Transverse colon (tissue), 4 donors: ENCODE results near the gene TNFSF15. TPM values are rescaled to one million over a fixed set of nuclear protein-coding genes. Genes with fewer than 3 reads are reported as not detected.

Experiments used
- DNase-seq: peaks from one replicate; pipeline ENCODE4 v3.0.0-alpha.2; 2019
- H3K27ac ChIP-seq, 4 donors: fragments of 200-600 bp; sonication (generic); 2 replicates each; pipeline ENCODE4 v1.5.1; 2016 to 2018; ENCODE audit warnings: inconsistent platforms in 4 of 4
- H3K27me3 ChIP-seq: fragments of 200-600 bp; sonication (generic); 2 replicates; pipeline ENCODE4 v1.5.1; 2017; ENCODE audit warnings: inconsistent platforms
- H3K36me3 ChIP-seq, 4 donors: fragments of 200-600 bp; sonication (generic); 2 replicates each; pipeline ENCODE4 v1.5.1; 2017 to 2019; ENCODE audit warnings: inconsistent platforms in 4 of 4
- H3K4me1 ChIP-seq, 4 donors: fragments of 200-600 bp; sonication (generic); 2 replicates each; pipeline ENCODE4 v1.5.1; 2017 to 2020; ENCODE audit warnings: inconsistent platforms in 4 of 4
- H3K4me3 ChIP-seq, 4 donors: fragments of 200-600 bp; sonication (generic); 1 replicate in 1 of 4; 2 replicates in 3 of 4; pipeline versions ENCODE4 v1.5.1 to v1.6.1; 2017 to 2019; ENCODE audit warnings: inconsistent platforms in 4 of 4
- H3K9me3 ChIP-seq, 2 donors: fragments of 200-600 bp; sonication (generic); 2 replicates each; pipeline ENCODE4 v1.5.1; 2017 to 2019; ENCODE audit warnings: inconsistent platforms in 2 of 2
- EP300 ChIP-seq: sonication (generic); formaldehyde crosslinking; IDR thresholded peaks from one replicate; pipeline ENCODE4 v1.6.1; 2017; ENCODE audit warnings: antibody characterized with exemption, low read depth
- POLR2A ChIP-seq: fragments of 450-650 bp; IDR thresholded peaks from one replicate; pipeline ENCODE4 v1.6.1; 2016; ENCODE audit warnings: antibody characterized with exemption, mild to moderate bottlenecking, moderate library complexity
- POLR2AphosphoS5 ChIP-seq, 3 donors: sonication (generic); formaldehyde crosslinking; IDR thresholded peaks; one replicate each; pipeline ENCODE4 v1.6.1; 2016; ENCODE audit warnings: antibody characterized with exemption in 3 of 3
- WGBS, 2 donors: methylation state at CpG; one replicate each; pipeline ENCODE4 v1.1.5; 2018; ENCODE audit warnings: low coverage in 1 of 2; 5-methylcytosine and 5-hydroxymethylcytosine counted together
- in situ Hi-C, 4 donors: fragments of 200-750 bp; cut with MboI; loops; one replicate each; pipeline versions ENCODE4 v1.15.0 to v1.15.1; 2017; ENCODE audit warnings: low sequenced_read_pairs in 3 of 4, low pct_ligation_motif_present in 1 of 4, low pct_unique_long_range_greater_than_20kb in 1 of 4
- intact Hi-C: fragments of 100-400 bp; cut with DNase I; formaldehyde crosslinking; loops from one replicate; pipeline ENCODE4 v1.15.1; 2023; ENCODE audit warnings: low total_unique reads
- total RNA-seq, 4 donors: library from RNA; depleted of rRNA; stranded (reverse); fragments of >200 nt; gene quantifications; one replicate each; pipeline ENCODE4 v1.1.0, GENCODE V29; 2016
- TF ChIP-seq, protein P1 (sequence below), 5 experiments: fragments of 200-600 bp in 3 of 5; fragments of 450-650 bp in 2 of 5; sonication (generic) in 3 of 5; IDR thresholded peaks; 1 replicate in 2 of 5; 2 replicates in 3 of 5; pipeline ENCODE4 v1.5.1; 2016 to 2017; ENCODE audit warnings: antibody characterized with exemption in 5 of 5, inconsistent platforms in 3 of 5, mild to moderate bottlenecking in 2 of 5, moderate library complexity in 1 of 5

The TNFSF15 gene
- total RNA-seq, 4 donors from 2014 or later = 0.37 to 2.0 (median 1.9) TPM

DNA sequence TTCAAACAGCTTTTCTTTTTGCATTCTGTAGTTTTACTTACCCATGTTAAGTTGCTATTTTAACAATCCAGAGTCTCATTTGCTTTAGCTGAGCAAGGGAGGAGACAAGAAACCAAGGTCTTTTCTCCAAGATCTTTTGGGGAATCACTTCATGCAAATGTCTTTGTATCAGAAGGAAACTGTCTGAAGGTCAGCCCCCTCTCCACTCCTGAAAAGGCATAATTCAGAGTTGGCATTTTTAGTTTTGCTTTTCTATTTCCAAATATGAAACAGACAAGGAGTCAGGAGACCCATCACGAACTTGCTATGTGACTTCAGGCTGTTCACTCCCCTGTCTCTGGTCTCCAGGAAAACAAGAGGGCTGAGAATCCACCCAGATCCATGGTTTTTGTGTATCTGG, 12.3 kb upstream of the TNFSF15 start:
- TF ChIP-seq EP300 = no peak
- no peak for TF ChIP-seq POLR2AphosphoS5 (IDR thresholded peaks at IDR 0.05)
- no peak for TF ChIP-seq POLR2A
- TF ChIP-seq, protein P1, sequence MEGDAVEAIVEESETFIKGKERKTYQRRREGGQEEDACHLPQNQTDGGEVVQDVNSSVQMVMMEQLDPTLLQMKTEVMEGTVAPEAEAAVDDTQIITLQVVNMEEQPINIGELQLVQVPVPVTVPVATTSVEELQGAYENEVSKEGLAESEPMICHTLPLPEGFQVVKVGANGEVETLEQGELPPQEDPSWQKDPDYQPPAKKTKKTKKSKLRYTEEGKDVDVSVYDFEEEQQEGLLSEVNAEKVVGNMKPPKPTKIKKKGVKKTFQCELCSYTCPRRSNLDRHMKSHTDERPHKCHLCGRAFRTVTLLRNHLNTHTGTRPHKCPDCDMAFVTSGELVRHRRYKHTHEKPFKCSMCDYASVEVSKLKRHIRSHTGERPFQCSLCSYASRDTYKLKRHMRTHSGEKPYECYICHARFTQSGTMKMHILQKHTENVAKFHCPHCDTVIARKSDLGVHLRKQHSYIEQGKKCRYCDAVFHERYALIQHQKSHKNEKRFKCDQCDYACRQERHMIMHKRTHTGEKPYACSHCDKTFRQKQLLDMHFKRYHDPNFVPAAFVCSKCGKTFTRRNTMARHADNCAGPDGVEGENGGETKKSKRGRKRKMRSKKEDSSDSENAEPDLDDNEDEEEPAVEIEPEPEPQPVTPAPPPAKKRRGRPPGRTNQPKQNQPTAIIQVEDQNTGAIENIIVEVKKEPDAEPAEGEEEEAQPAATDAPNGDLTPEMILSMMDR (IDR thresholded peaks at IDR 0.05) = no peak
- no peak for DNase-seq
- Histone ChIP-seq H3K27ac (no peak overlapping the region), H3K9me3 (no peaks in the 10 kb centered on the region), H3K4me3 (no peak overlapping the region), H3K36me3 (no peaks in the 10 kb centered on the region), H3K4me1 (no peaks in the 10 kb centered on the region), H3K27me3 (no peaks in the 10 kb centered on the region)
- WGBS, 2 donors = 63 to 95% methylated on average over 1 of the region's 1 CpG
- in situ Hi-C loops = no loop called here
- intact Hi-C loops = loop anchor here (10.0 kb wide), 1 partner anchor 57 kb away; no protein-coding TSS in a partner anchor

GRCh38 chr9:114813717-114814418, 8.0 kb upstream of the TNFSF15 start:
- WGBS, 2 donors = 87 to 92% methylated on average over 5 of the region's 5 CpGs
- no peak overlapping the region for H3K27ac ChIP-seq

GRCh38 chr9:114811966-114812636, 6.3 kb upstream of the TNFSF15 start:
- Histone ChIP-seq H3K27ac (no peak overlapping the region), H3K27me3 (no peaks in the 10 kb centered on the region), H3K9me3 (no peaks in the 10 kb centered on the region), H3K4me1 (peaks cover 0 to 4% (median under 1%) of the 10 kb centered on the region in 4 donors), H3K4me3 (no peak overlapping the region), H3K36me3 (no peaks in the 10 kb centered on the region)
- in situ Hi-C loops (no loop called here), intact Hi-C loops (loop anchor here (10.0 kb wide), 1 partner anchor 63 kb away; no protein-coding TSS in a partner anchor)
- no peak for DNase-seq
- TF ChIP-seq, protein P1 (IDR thresholded peaks at IDR 0.05) = no peak
- TF ChIP-seq EP300 = no peak
- no peak for TF ChIP-seq POLR2AphosphoS5 (IDR thresholded peaks at IDR 0.05)
- no peak for TF ChIP-seq POLR2A
- WGBS, 2 donors = 87 to 93% methylated on average over 5 of the region's 5 CpGs

More at GRCh38 chr9:114813717-114814418, 8.0 kb upstream of the TNFSF15 start:
- Histone ChIP-seq H3K4me3 (no peak overlapping the region), H3K4me1 (no peaks in the 10 kb centered on the region), H3K36me3 (no peaks in the 10 kb centered on the region), H3K9me3 (no peaks in the 10 kb centered on the region), H3K27me3 (no peaks in the 10 kb centered on the region)
- intact Hi-C loops = loop anchor here (10.0 kb wide), 1 partner anchor 61 kb away; no protein-coding TSS in a partner anchor
- in situ Hi-C loops = no loop called here
- TF ChIP-seq POLR2A (no peak), POLR2AphosphoS5 (IDR thresholded peaks at IDR 0.05) (no peak), EP300 (no peak)
- TF ChIP-seq, protein P1 (IDR thresholded peaks at IDR 0.05) = no peak
- DNase-seq = no peak

GRCh38 chr9:114811301-114811700, 5.5 kb upstream of the TNFSF15 start:
- no peaks in the 10 kb centered on the region for H3K9me3 ChIP-seq
- WGBS, 2 donors = 48 to 55% methylated on average over 4 of the region's 4 CpGs
- no peaks in the 10 kb centered on the region for H3K27me3 ChIP-seq
- H3K27ac ChIP-seq = no peak overlapping the region
- TF ChIP-seq, protein P1 (IDR thresholded peaks at IDR 0.05) = no peak
- TF ChIP-seq POLR2A (no peak), EP300 (no peak), POLR2AphosphoS5 (IDR thresholded peaks at IDR 0.05) (no peak)
- DNase-seq = no peak
- peaks cover 5 to 12% (median 7%) of the 10 kb centered on the region in 4 donors for H3K4me1 ChIP-seq
- H3K36me3 ChIP-seq = no peaks in the 10 kb centered on the region
- in situ Hi-C loops (no loop called here), intact Hi-C loops (loop anchor here (10.0 kb wide), 1 partner anchor 64 kb away; no protein-coding TSS in a partner anchor)
- H3K4me3 ChIP-seq = no peak overlapping the region
